Tibial nerve (tissue), 4 donors: Measurements from ENCODE around the gene PTGIR. TPM values are rescaled to one million over a fixed set of nuclear protein-coding genes. Genes with fewer than 3 reads are reported as not detected.

Experiments used
- DNase-seq, 2 donors: peaks; one replicate each; pipeline ENCODE4 v3.0.0-alpha.2; 2019; ENCODE audit warnings: low spot score in 2 of 2
- H3K27ac ChIP-seq, 4 donors: fragments of 200-600 bp; sonication (generic) in 3 of 4; one replicate each; pipeline ENCODE4 v1.5.1; 2017 to 2019; ENCODE audit warnings: mild to moderate bottlenecking in 1 of 4
- H3K27me3 ChIP-seq, 2 donors: fragments of 200-600 bp; sonication (generic) in 1 of 2; one replicate each; pipeline versions ENCODE4 v1.5.1 to v1.6.0; 2017 to 2019
- H3K36me3 ChIP-seq, 3 donors: fragments of 200-600 bp; sonication (generic); one replicate each; pipeline ENCODE4 v1.5.1; 2018 to 2019
- H3K4me1 ChIP-seq, 4 donors: fragments of 200-600 bp; sonication (generic) in 3 of 4; one replicate each; pipeline ENCODE4 v1.5.1; 2017 to 2019
- H3K4me3 ChIP-seq, 4 donors: fragments of 200-600 bp; sonication (generic) in 3 of 4; one replicate each; pipeline ENCODE4 v1.5.1; 2017 to 2019; ENCODE audit warnings: mild to moderate bottlenecking in 1 of 4, moderate library complexity in 1 of 4
- H3K9me3 ChIP-seq, 4 donors: fragments of 200-600 bp; sonication (generic) in 3 of 4; one replicate each; pipeline ENCODE4 v1.5.1; 2017 to 2019
- EP300 ChIP-seq, 2 donors: sonication (generic); formaldehyde crosslinking; IDR thresholded peaks; one replicate each; pipeline ENCODE4 v1.6.1; 2017; ENCODE audit warnings: antibody characterized with exemption in 2 of 2, mild to moderate bottlenecking in 1 of 2
- POLR2A ChIP-seq, 2 donors: fragments of 450-650 bp; IDR thresholded peaks; one replicate each; pipeline ENCODE4 v1.6.1; 2017; ENCODE audit warnings: antibody characterized with exemption in 2 of 2, mild to moderate bottlenecking in 2 of 2, moderate library complexity in 2 of 2
- WGBS, 2 donors: methylation state at CpG; one replicate each; pipeline ENCODE4 v1.1.5; 2018; 5-methylcytosine and 5-hydroxymethylcytosine counted together
- total RNA-seq, 4 donors: library from RNA; depleted of rRNA; stranded (reverse); fragments of >200 nt; gene quantifications; one replicate each; pipeline ENCODE4 v1.1.0, GENCODE V29; 2016
- TF ChIP-seq, protein P1 (sequence below), 5 experiments: fragments of 200-600 bp in 3 of 5; fragments of 450-650 bp in 2 of 5; sonication (generic) in 3 of 5; IDR thresholded peaks; one replicate each; pipeline ENCODE4 v1.5.1; 2016 to 2019; ENCODE audit warnings: antibody characterized with exemption in 5 of 5, mild to moderate bottlenecking in 3 of 5, moderate library complexity in 2 of 5

PTGIR gene
- total RNA-seq, 4 donors from 2014 or later, result 3.1 to 43.2 (median 12.7) TPM

DNA sequence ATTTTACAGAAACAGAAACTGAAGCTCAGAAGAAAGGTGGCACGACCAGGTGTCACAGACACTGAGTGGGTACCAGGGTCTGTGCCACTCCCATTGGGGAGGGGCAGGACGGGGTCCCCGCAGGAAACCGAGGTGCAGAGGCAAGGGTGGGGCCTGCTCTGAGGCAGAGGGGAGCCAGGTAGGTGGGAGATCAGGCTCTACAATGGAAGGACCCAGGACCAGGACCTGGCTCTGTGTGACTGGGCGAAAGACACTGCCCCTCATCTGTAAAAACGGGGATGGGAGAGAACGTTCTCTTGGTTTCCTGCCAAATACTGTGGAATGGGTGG is 2.8 kb downstream of the PTGIR start:
- H3K4me1 ChIP-seq, result peaks cover 0 to 79% (median 63%) of the 10 kb centered on the region in 4 donors
- H3K9me3 ChIP-seq, result no peaks in the 10 kb centered on the region
- H3K27ac ChIP-seq, result peak overlapping the region in 1 of 4 donors; percentile 63
- no peaks in the 10 kb centered on the region for H3K27me3 ChIP-seq
- H3K36me3 ChIP-seq, result no peaks in the 10 kb centered on the region
- WGBS, 2 donors, result 64 to 72% methylated on average over 7 of the region's 7 CpGs
- TF ChIP-seq, protein P1, sequence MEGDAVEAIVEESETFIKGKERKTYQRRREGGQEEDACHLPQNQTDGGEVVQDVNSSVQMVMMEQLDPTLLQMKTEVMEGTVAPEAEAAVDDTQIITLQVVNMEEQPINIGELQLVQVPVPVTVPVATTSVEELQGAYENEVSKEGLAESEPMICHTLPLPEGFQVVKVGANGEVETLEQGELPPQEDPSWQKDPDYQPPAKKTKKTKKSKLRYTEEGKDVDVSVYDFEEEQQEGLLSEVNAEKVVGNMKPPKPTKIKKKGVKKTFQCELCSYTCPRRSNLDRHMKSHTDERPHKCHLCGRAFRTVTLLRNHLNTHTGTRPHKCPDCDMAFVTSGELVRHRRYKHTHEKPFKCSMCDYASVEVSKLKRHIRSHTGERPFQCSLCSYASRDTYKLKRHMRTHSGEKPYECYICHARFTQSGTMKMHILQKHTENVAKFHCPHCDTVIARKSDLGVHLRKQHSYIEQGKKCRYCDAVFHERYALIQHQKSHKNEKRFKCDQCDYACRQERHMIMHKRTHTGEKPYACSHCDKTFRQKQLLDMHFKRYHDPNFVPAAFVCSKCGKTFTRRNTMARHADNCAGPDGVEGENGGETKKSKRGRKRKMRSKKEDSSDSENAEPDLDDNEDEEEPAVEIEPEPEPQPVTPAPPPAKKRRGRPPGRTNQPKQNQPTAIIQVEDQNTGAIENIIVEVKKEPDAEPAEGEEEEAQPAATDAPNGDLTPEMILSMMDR (IDR thresholded peaks at IDR 0.05), result no peak
- TF ChIP-seq POLR2A (IDR thresholded peaks at IDR 0.05) (no peak), EP300 (IDR thresholded peaks at IDR 0.05) (no peak)
- H3K4me3 ChIP-seq, result no peak overlapping the region
- DNase-seq, result no peak

DNA sequence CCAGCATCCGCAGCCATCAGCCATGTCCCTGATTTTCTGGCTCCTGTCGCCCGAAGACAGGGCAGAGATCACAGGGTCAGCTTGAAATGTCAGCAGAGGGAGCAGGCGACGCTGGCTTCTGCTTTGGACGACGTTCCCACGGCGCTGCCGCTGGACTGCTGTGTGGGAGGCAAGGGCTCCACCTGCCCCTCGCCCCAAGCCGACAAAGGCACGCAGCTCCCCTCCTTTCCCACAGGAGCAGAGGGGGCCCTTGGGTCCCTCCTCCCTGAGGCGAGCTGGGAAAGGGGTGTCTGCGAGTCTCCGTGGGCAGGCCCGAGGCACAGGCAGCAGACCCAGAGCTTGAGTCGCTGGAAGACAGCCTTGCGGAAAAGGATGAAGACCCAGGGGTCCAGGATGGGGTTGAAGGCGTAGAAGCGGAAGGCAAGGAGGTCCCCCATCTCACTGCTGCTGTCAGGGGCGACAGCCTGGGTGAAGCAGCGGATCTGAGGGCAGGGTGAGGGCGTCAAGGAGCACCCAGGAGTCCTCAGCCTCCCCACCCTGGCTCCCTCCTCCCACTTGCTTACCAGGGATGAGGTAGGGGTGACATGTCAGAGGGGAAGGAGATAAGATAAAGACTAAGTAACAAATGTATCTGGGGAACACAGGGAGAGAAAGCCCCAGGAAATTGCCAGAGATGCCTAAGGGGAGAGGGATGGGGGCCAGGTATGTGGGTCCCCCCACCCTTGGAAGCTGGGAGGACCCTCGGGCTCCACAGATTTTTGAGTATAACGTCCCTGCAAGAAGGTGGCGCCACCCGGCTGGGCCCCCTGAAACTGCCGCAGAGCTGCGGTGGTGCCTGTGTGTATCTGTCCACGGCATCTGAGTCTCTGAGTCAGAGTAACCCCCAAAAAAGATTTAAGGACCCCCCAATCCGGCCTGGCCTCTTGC is 3.4 kb downstream of the PTGIR start:
- H3K27ac ChIP-seq, result peak overlapping the region; percentile 2 to 68 (median 62)
- TF ChIP-seq EP300 (IDR thresholded peaks at IDR 0.05), result no peak
- TF ChIP-seq, protein P1 (IDR thresholded peaks at IDR 0.05), result peak in 1 of 5 experiments; percentile 5
- no peaks in the 10 kb centered on the region for H3K36me3 ChIP-seq
- WGBS, 2 donors, result 55 to 62% methylated on average over 23 to 32 of the region's 32 CpGs
- H3K9me3 ChIP-seq, result no peaks in the 10 kb centered on the region
- no peak overlapping the region for H3K4me3 ChIP-seq
- H3K27me3 ChIP-seq, result no peaks in the 10 kb centered on the region
- peaks cover 0 to 81% (median 68%) of the 10 kb centered on the region in 4 donors for H3K4me1 ChIP-seq
- DNase-seq, result no peak

DNA sequence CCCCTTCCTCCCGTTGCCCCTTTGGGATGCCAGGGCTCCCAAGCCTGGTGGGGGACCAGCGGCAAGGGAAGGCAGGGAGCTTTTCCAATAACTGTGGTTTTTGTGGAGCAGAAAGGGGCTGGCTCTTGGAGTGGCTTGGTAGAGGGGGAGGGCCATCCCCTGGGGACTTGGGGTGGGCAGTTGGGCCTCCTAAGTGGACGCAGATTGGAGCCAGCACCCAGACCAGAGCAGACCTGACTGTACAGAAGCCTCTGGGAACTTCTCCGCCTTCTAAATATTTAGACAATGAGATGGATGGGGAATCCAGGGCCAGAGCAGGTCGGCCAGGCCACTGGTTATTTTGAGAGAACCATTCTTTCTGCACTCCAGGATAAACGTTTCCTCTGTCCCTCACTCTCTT is 4.2 kb downstream of the PTGIR start:
- WGBS, 2 donors, result 39 to 41% methylated on average over 4 to 6 of the region's 6 CpGs
- Histone ChIP-seq H3K4me1 (peaks cover 0 to 80% (median 68%) of the 10 kb centered on the region in 4 donors), H3K9me3 (no peaks in the 10 kb centered on the region), H3K27me3 (no peaks in the 10 kb centered on the region), H3K36me3 (no peaks in the 10 kb centered on the region), H3K27ac (peak overlapping the region; percentile 2 to 68 (median 62)), H3K4me3 (no peak overlapping the region)
- DNase-seq, result no peak
- TF ChIP-seq, protein P1 (IDR thresholded peaks at IDR 0.05), result no peak
- no peak for TF ChIP-seq EP300 (IDR thresholded peaks at IDR 0.05)
- TF ChIP-seq POLR2A (IDR thresholded peaks at IDR 0.05), result no peak

DNA sequence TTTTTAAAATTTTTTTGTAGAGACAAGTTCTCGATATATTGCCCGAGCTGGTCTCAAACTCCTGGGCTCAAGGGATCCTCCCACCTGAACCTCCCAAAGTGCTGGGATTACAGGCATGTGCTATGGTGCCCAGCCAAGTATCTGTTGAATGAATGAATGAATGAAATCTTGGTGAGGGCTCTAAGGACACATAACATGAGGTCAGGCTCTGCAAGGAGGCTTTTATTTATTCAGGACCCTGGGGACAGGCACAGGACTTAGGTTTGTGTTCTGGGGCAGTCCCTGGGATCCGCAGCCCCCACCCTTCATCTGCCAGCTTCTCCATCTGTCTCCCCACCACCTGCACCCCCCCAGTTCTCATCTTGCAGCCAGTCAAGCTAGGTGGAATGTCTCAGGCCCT is 4.6 kb downstream of the PTGIR start:
- WGBS, 2 donors, result 79 to 84% methylated on average over 3 of the region's 3 CpGs
- Histone ChIP-seq H3K27me3 (no peaks in the 10 kb centered on the region), H3K36me3 (no peaks in the 10 kb centered on the region), H3K9me3 (no peaks in the 10 kb centered on the region), H3K4me3 (no peak overlapping the region), H3K4me1 (peaks cover 0 to 75% (median 65%) of the 10 kb centered on the region in 4 donors), H3K27ac (peak overlapping the region in 3 of 4 donors; percentile 34 to 70 (median 68))
- DNase-seq, result no peak
- TF ChIP-seq, protein P1 (IDR thresholded peaks at IDR 0.05), result no peak
- TF ChIP-seq POLR2A (IDR thresholded peaks at IDR 0.05) (no peak), EP300 (IDR thresholded peaks at IDR 0.05) (no peak)

DNA sequence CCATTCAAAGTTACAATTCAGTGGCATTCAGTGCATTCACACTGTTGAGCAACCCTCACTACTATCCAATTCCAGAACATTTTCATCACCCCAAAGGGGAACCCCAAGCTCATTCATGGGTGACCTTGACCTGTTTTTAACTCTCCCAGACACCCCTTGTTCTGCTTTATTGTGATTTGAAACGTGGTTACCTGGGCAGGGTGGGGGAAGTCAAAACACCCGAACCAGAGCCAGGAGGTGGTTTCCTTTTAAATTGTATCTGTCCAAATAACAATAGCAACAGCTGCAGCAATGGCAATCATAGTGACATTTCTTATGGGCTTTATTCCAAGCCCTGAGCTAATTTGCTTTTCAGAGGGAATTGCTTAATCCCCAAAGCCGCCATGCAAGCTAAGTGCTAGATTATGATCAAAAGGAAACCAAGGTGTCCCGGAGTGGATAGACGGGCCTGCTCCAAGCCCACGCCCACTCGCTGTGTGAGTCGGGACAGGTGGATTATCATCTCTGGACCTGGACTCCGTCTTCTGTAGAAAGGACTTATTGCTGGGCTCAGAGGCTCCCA is 6.1 kb downstream of the PTGIR start:
- no peak overlapping the region for H3K4me3 ChIP-seq
- peaks cover 0 to 71% (median 55%) of the 10 kb centered on the region in 4 donors for H3K4me1 ChIP-seq
- no peaks in the 10 kb centered on the region for H3K36me3 ChIP-seq
- H3K9me3 ChIP-seq, result no peaks in the 10 kb centered on the region
- no peak for DNase-seq
- 53 to 58% methylated on average over 9 of the region's 9 CpGs for WGBS, 2 donors
- TF ChIP-seq EP300 (IDR thresholded peaks at IDR 0.05), result peak in 1 of 2 donors; percentile 35
- TF ChIP-seq POLR2A (IDR thresholded peaks at IDR 0.05), result no peak
- no peaks in the 10 kb centered on the region for H3K27me3 ChIP-seq
- H3K27ac ChIP-seq, result peak overlapping the region in 3 of 4 donors; percentile 34 to 47 (median 41)
